Spinal cord (tissue), 10 donors: Measurements from ENCODE around the gene C5orf52. TPM values are rescaled to one million over a fixed set of nuclear protein-coding genes. Genes with fewer than 3 reads are reported as not detected.
"Not testable (repeated sequence)": the region's sequence is repeated elsewhere in the genome, so short reads cannot be mapped to it uniquely, and the experiment has no call there.

Experiments used
- DNase-seq, 6 donors: peaks; one replicate each; pipeline versions ENCODE4 v3.0.0 to v3.0.0-alpha.2; 2013 to 2015; ENCODE audit warnings: low spot score in 6 of 6, low read depth in 4 of 6
- H3K27ac ChIP-seq: one replicate; pipeline ENCODE4 v1.5.1; 2013; ENCODE audit warnings: low read depth, low read length, control low read depth
- H3K27me3 ChIP-seq: one replicate; pipeline ENCODE4 v1.6.1; 2013; ENCODE audit warnings: low read length; ENCODE audit not compliant: control insufficient read depth, insufficient read depth
- H3K36me3 ChIP-seq: one replicate; pipeline ENCODE4 v1.6.1; 2013; ENCODE audit warnings: low read length; ENCODE audit not compliant: control insufficient read depth, insufficient read depth
- H3K4me1 ChIP-seq: one replicate; pipeline ENCODE4 v1.6.1; 2013; ENCODE audit warnings: low read length; ENCODE audit not compliant: control insufficient read depth, insufficient read depth
- H3K4me3 ChIP-seq: one replicate; pipeline ENCODE4 v1.5.1; 2013; ENCODE audit warnings: low read depth, low read length, control low read depth
- H3K9me3 ChIP-seq: one replicate; pipeline ENCODE4 v1.6.1; 2013; ENCODE audit warnings: low read length; ENCODE audit not compliant: control insufficient read depth, insufficient read depth
- WGBS: methylation state at CpG from one replicate; pipeline ENCODE4 v1.1.5; 2013; ENCODE audit warnings: missing lambda C conversion rate; ENCODE audit not compliant: insufficient coverage; 5-methylcytosine and 5-hydroxymethylcytosine counted together
- polyA plus RNA-seq, 2 donors: library from polyadenylated mRNA; unstranded; fragments of 120-200 nt; gene quantifications; one replicate each; pipeline ENCODE4 v1.2.1, GENCODE V29; 2013; ENCODE audit not compliant: insufficient read length in 2 of 2
- total RNA-seq, 2 donors: library from RNA; depleted of rRNA in 1 of 2; stranded (reverse); fragments of 120-200 nt in 1 of 2; fragments of >200 nt in 1 of 2; gene quantifications; one replicate each; pipeline versions ENCODE4 v1.2.3 to v1.2.4, GENCODE V29; 2013 to 2014
- donor health status: healthy.

The C5orf52 gene
- total and polyA plus RNA-seq, 4 donors: not detected

GRCh38 chr5:157690690-157691433, 19.5 kb downstream of the C5orf52 start:
- H3K4me1 ChIP-seq: no peaks in the 10 kb centered on the region
- no peak overlapping the region for H3K4me3 ChIP-seq
- no peaks in the 10 kb centered on the region for H3K36me3 ChIP-seq
- no peak overlapping the region for H3K27ac ChIP-seq
- H3K9me3 ChIP-seq: no peaks in the 10 kb centered on the region
- no peaks in the 10 kb centered on the region for H3K27me3 ChIP-seq
- DNase-seq: no peak
- 78% methylated on average over 53 of the region's 53 CpGs for WGBS

GRCh38 chr5:157693816-157694215, 22.5 kb downstream of the C5orf52 start:
- DNase-seq, H3K9me3 ChIP-seq: not testable (repeated sequence)
- WGBS: 91% methylated on average over 25 of the region's 25 CpGs

GRCh38 chr5:157696154-157696553, 24.8 kb downstream of the C5orf52 start:
- not testable (repeated sequence) for DNase-seq, H3K4me3 ChIP-seq, H3K27ac ChIP-seq, H3K4me1 ChIP-seq, H3K9me3 ChIP-seq, H3K36me3 ChIP-seq, H3K27me3 ChIP-seq
- WGBS: 100% methylated on average over 1 of the region's 3 CpGs

More at GRCh38 chr5:157693816-157694215, 22.5 kb downstream of the C5orf52 start:
- not testable (repeated sequence) for H3K4me1 ChIP-seq, H3K4me3 ChIP-seq, H3K36me3 ChIP-seq, H3K27me3 ChIP-seq, H3K27ac ChIP-seq

- H3K27me3 ChIP-seq, H3K9me3 ChIP-seq, H3K4me1 ChIP-seq, H3K36me3 ChIP-seq, H3K27ac ChIP-seq, DNase-seq, H3K4me3 ChIP-seq: not testable (repeated sequence)
- no CpG with 5 or more reads among the region's 4 CpGs for WGBS
Measured at GRCh38 chr5:157698674-157699073, 27.3 kb downstream of the C5orf52 start.

GRCh38 chr5:157703736-157704135, 32.4 kb downstream of the C5orf52 start:
- Histone ChIP-seq H3K27me3 (no peaks in the 10 kb centered on the region), H3K27ac (no peak overlapping the region), H3K4me3 (no peak overlapping the region), H3K9me3 (peaks cover 4% of the 10 kb centered on the region), H3K4me1 (no peaks in the 10 kb centered on the region), H3K36me3 (no peaks in the 10 kb centered on the region)
- DNase-seq: no peak
- no CpG with 5 or more reads among the region's 3 CpGs for WGBS

- no CpG with 5 or more reads among the region's 1 CpG for WGBS
- no peak for DNase-seq
- Histone ChIP-seq H3K4me1 (no peaks in the 10 kb centered on the region), H3K4me3 (no peak overlapping the region), H3K9me3 (no peaks in the 10 kb centered on the region), H3K27ac (no peak overlapping the region), H3K36me3 (no peaks in the 10 kb centered on the region), H3K27me3 (no peaks in the 10 kb centered on the region)
Measured at GRCh38 chr5:157708866-157709265, 37.5 kb downstream of the C5orf52 start.

- Histone ChIP-seq H3K36me3 (no peaks in the 10 kb centered on the region), H3K27me3 (no peaks in the 10 kb centered on the region), H3K4me1 (no peaks in the 10 kb centered on the region), H3K9me3 (no peaks in the 10 kb centered on the region), H3K27ac (no peak overlapping the region), H3K4me3 (no peak overlapping the region)
- DNase-seq: no peak
Measured at GRCh38 chr5:157709346-157709745, 38.0 kb downstream of the C5orf52 start.

GRCh38 chr5:157710431-157710830, 39.1 kb downstream of the C5orf52 start:
- Histone ChIP-seq H3K9me3 (no peaks in the 10 kb centered on the region), H3K4me3 (no peak overlapping the region), H3K27ac (no peak overlapping the region), H3K4me1 (no peaks in the 10 kb centered on the region), H3K36me3 (no peaks in the 10 kb centered on the region), H3K27me3 (no peaks in the 10 kb centered on the region)
- no CpG with 5 or more reads among the region's 3 CpGs for WGBS
- DNase-seq: no peak

GRCh38 chr5:157710882-157711281, 39.5 kb downstream of the C5orf52 start:
- Histone ChIP-seq H3K4me3 (no peak overlapping the region), H3K4me1 (no peaks in the 10 kb centered on the region)
- DNase-seq: no peak

GRCh38 chr5:157713830-157714595, 42.7 kb downstream of the C5orf52 start:
- 89% methylated on average over 1 of the region's 4 CpGs for whole genome bisulfite sequencing
- no peaks in the 10 kb centered on the region for H3K9me3 ChIP-seq

More at GRCh38 chr5:157710882-157711281, 39.5 kb downstream of the C5orf52 start:
- Histone ChIP-seq H3K9me3 (no peaks in the 10 kb centered on the region), H3K27ac (no peak overlapping the region), H3K36me3 (no peaks in the 10 kb centered on the region), H3K27me3 (no peaks in the 10 kb centered on the region)
- WGBS: no CpG with 5 or more reads among the region's 2 CpGs

More at GRCh38 chr5:157713830-157714595, 42.7 kb downstream of the C5orf52 start:
- H3K4me3 ChIP-seq: no peak overlapping the region
- no peaks in the 10 kb centered on the region for H3K36me3 ChIP-seq
- DNase-seq: no peak
- no peaks in the 10 kb centered on the region for H3K27me3 ChIP-seq
- H3K4me1 ChIP-seq: peaks cover 6% of the 10 kb centered on the region
- no peak overlapping the region for H3K27ac ChIP-seq
